ENCODE results near the gene ZNF25.

The ZNF25 gene

DNA sequence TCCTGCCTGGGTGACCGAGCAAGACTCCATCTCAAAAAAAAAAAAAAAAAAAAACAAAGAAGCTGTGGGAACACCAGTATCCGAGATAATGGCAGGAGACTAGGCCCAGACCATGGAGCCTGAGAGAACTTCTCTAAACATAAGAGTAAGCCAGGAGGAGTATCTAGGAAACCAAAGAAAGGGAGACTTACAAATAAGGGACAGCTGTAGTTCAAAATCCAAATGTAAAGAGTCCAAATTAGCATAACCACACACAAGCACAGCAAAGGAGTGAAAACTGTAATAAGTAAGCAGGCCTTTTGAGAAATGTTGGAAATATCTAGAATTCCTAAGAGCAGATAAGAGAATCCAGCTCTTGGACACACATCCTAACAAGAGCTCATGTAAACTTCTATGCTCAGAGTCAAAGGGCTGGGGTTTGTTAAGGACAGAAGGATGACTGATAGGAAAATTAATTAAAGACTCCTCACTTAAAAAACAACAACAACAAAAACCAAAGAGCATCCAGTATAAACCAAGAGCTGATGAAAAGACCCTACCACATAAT, 15.8 kb downstream of the ZNF25 start:
- TF ChIP-seq GATA3 (IDR thresholded peaks at IDR 0.05; ENCODE audit: low read depth, low read length), result no peak
- no peak for TF ChIP-seq GATA2 (IDR thresholded peaks at IDR 0.05; ENCODE audit: low read depth, low read length)

DNA sequence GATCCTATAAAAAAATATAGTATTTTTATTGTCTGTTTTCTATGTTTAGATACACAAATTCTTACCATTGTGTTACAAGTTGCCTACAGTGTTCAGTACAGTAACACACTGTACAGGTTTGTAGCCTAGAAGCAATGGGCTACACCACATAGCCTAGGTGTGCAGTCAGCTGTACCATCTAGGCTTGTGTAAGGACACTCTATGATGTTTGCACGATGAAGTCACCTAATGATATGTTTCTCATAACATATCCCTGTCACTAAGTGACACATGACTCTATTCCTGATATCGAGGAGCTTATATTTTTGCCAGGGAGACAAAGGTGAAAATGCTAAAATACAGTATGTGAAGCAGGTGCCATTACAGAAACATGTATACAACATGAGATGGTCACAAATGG, 18.6 kb downstream of the ZNF25 start:
- TF ChIP-seq GATA2 (IDR thresholded peaks at IDR 0.05; ENCODE audit: low read depth, low read length), result no peak

DNA sequence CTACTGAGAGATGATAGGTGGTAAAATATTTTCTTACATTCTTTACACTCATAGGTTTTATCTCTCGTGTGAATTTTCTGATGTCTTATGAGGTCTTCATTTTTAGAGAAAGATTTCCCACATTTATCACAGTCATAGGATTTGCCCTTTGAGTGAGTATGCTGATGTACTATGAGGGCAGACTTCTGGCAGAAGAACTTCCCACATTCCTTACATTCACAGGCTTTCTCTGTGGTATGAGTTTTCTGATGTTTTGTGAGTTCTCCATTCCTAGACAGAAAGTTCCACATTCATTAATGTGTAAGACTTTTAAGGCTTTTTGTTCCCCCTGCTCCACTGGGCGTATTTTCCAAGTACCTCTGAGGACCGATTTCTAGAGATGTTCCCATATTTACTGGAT, 23.5 kb downstream of the ZNF25 start:
- no peak for TF ChIP-seq GATA2 (IDR thresholded peaks at IDR 0.05; ENCODE audit: low read depth, low read length)
- no peak for TF ChIP-seq GATA3 (IDR thresholded peaks at IDR 0.05; ENCODE audit: low read depth, low read length)

DNA sequence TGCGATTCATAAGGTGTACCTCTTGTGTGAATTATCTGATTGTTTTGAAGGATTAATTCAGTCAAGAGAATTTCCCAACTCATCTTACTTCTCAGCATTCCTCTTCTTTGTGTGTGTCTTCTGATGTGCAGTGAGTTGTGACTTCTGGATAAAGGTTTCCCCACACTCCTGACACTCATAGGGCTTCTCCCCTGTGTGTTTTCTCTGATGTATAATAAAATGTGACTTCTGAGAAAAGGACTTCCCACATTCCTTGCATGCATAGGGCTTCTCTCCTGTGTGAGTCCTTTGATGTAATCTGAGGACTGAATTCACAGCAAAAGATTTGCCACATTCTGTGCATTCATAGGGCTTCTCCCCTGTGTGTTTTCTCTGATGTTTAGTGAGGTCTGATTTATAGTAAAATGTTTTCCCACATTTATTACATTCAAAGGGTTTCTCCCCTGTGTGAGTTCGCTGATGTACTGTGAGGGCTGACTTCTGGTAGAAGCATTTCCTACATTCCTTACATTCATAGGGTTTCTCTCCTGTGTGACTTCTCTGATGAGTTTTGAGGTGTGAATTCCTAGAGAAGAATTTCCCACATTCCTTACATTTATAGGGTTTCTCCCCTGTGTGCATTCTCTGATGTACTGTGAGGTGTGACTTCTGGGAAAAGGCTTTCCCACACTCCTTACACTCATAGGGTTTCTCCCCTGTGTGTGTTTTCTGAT, 24.2 kb downstream of the ZNF25 start:
- TF ChIP-seq GATA2 (IDR thresholded peaks at IDR 0.05; ENCODE audit: low read depth, low read length) (no peak), GATA3 (IDR thresholded peaks at IDR 0.05; ENCODE audit: low read depth, low read length) (no peak)

DNA sequence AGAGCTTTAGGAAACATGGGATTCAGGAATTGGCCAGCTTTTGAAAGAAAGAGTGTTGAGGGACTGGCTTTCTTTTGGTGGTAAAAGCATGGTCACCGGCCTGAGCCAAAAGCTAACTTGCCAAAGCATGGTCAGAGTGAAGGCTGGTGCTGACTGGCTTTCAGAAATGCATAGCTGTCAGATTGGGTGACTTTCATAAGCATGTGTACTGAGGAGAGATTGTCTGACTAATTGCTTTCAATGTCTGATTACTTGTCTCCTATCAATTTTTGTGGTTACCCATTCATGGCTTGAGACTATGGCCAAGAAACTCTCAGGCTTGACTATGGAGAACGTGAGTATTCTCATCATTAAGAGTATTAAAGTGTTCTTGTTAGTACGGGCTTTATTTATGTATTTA, 28.2 kb downstream of the ZNF25 start:
- no peak for TF ChIP-seq GATA2 (IDR thresholded peaks at IDR 0.05; ENCODE audit: low read depth, low read length)
- TF ChIP-seq GATA3 (IDR thresholded peaks at IDR 0.05; ENCODE audit: low read depth, low read length), result no peak

DNA sequence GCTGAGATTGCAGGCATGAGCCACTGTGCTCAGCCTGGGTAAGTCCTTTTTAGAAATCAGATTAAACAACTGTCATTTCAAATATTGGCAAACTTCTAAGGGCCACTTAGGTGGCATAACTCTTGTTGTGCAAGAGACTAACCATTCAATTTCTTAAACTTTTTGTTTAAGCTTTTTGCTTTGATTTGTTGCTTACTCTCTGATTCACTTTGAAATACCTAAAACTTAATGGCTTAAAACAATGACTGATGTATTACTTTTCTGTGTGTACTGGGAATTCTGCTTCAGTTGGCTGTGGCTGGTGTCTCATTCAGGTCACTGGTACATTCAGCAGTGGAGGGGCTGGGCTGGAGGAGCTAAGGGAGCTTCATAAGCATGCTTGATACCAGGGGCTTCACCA, 28.9 kb downstream of the ZNF25 start:
- TF ChIP-seq GATA3 (IDR thresholded peaks at IDR 0.05; ENCODE audit: low read depth, low read length), result no peak

DNA sequence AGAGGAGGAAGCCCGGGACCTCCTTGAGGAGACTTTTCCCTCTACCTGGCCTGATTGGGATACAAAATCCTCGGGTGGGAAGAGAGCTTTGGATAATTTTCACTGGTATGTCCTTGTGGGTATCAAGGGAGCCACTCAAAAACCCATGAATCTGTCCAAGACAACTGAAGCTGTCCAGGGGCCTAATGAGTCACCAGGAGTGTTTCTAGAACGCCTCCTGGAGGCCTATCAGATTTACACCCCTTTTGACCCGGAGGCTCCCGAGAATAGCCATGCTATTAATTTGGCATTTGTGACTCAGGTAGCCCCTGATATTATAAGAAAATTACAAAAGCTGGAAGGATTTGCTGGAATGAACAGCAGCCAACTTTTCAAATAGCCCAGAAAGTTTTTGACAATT, 38.6 kb downstream of the ZNF25 start:
- TF ChIP-seq GATA2 (IDR thresholded peaks at IDR 0.05; ENCODE audit: low read depth, low read length) (no peak), GATA3 (IDR thresholded peaks at IDR 0.05; ENCODE audit: low read depth, low read length) (no peak)

DNA sequence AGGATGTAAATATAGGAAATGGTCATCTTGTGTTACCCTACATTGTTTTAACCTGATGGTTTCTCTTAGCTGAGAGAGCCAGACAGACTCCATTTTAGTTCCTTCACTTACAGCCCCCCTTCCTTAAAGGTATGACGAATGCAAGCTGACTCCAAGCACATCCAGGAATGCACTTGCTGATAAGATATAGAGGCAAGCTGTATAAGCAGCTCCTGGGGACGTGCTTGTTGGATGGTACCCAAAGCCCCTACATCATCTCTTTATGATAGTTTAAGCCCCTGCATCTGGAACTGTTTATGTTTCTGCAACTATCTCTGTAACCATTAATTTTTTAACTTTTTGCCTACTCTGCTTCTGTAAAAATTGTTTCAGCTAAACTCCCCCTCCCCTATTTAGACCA, 41.7 kb downstream of the ZNF25 start:
- TF ChIP-seq GATA3 (IDR thresholded peaks at IDR 0.05; ENCODE audit: low read depth, low read length), result no peak
- TF ChIP-seq GATA2 (IDR thresholded peaks at IDR 0.05; ENCODE audit: low read depth, low read length), result no peak

DNA sequence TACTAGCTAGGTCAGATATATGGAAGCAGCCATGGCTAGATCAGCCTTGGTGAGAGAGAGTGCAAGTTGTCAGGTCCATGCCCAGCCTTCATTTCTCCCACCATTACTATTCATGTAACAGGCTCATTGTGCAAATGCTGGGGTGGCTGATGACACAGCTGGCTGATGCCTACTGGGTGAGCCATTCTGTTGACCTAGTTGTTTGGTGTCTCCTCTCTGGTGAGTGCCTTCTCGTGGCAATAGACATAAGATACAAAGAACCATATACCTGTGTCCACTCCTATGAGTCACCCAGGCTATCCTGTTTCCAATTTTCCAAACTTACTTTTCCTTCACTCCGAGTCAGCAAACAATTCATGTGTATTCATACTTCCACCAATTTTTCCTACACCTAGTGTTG, 46.0 kb downstream of the ZNF25 start:
- no peak for TF ChIP-seq GATA3 (IDR thresholded peaks at IDR 0.05; ENCODE audit: low read depth, low read length)
- TF ChIP-seq GATA2 (IDR thresholded peaks at IDR 0.05; ENCODE audit: low read depth, low read length), result no peak

DNA sequence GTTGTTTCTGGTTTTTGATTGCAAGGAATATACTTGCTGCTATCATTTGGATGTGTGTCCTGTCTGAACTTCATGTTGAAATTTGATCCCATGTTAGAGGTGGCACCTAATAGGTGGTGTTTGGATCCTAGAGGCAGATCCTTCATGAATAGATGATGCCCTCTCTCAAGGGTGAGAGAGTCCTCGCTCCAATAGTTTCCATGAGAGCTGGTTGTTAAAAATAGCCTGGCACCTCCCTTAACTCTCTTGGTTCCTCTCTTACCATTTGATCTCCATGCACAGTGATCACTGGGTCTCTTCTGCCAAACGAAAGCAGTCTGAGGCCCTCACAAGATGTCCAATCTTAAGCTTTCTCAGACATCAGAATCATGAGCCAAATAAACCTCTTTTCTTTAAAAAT, 70.1 kb downstream of the ZNF25 start:
- TF ChIP-seq GATA2 (IDR thresholded peaks at IDR 0.05; ENCODE audit: low read depth, low read length) (no peak), GATA3 (IDR thresholded peaks at IDR 0.05; ENCODE audit: low read depth, low read length) (no peak)

All from SH-SY5Y (cell line).